Endothelial cell of umbilical vein (primary cell): ENCODE measurements around the gene NSG2.

Experiments used
- EZH2 ChIP-seq: IDR thresholded peaks from 2 replicates; pipeline ENCODE4 v1.6.1; 2012; ENCODE audit warnings: borderline replicate concordance, low read depth, mild to moderate bottlenecking, moderate library complexity, low read length, inconsistent platforms; ENCODE audit not compliant: severe bottlenecking
- FOS ChIP-seq: IDR thresholded peaks from 2 replicates; pipeline ENCODE4 v1.6.1; 2011; ENCODE audit warnings: mild to moderate bottlenecking, low read length, moderate library complexity, borderline replicate concordance; ENCODE audit not compliant: insufficient read depth
- JUN ChIP-seq: IDR thresholded peaks from 2 replicates; pipeline ENCODE4 v1.6.1; 2011; ENCODE audit warnings: borderline replicate concordance, low read depth; ENCODE audit not compliant: insufficient read length, insufficient read depth
- MYC ChIP-seq: IDR thresholded peaks from one replicate; pipeline ENCODE4 v1.6.1; 2011; ENCODE audit warnings: mild to moderate bottlenecking, low read depth, low read length
- POLR2A ChIP-seq: IDR thresholded peaks from 2 replicates; pipeline ENCODE4 v1.6.1; 2012; ENCODE audit warnings: low read depth, mild to moderate bottlenecking, control low read depth, low read length
- POLR2AphosphoS5 ChIP-seq: IDR thresholded peaks from 2 replicates; pipeline ENCODE4 v1.6.1; 2012; ENCODE audit warnings: low read depth, mild to moderate bottlenecking, control low read depth, low read length, moderate library complexity; ENCODE audit not compliant: insufficient read depth
- TF ChIP-seq, protein P1 (sequence below), 2 donors: IDR thresholded peaks; 1 replicate in 1 of 2; 2 replicates in 1 of 2; pipeline ENCODE4 v1.5.1; 2011; ENCODE audit warnings: low read length in 2 of 2, mild to moderate bottlenecking in 2 of 2, moderate library complexity in 2 of 2, control low read depth in 1 of 2, inconsistent platforms in 1 of 2, low read depth in 1 of 2; ENCODE audit not compliant: insufficient read depth in 1 of 2; ENCODE audit errors: extremely low read depth in 1 of 2

DNA sequence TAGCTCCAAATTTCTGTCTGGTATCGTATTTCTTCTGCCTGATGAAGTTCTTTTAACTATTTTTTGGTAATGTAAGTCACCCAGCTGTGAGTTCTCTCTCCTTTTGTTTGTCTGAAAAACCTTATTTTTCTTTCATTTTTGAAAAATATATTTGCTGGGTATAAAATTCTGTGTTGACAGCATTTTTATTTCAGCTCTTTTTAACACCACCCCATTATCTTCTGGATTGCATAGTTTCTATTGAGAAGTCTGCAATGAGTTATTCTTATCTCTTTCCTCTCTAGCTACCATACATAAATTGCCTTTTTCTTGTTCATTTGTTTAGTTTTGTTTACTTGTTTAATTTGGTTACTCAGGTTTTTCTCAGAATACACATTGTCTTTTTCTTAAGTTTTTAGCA lies 109.1 kb downstream of the NSG2 start:
- no peak for TF ChIP-seq JUN
- TF ChIP-seq, protein P1, sequence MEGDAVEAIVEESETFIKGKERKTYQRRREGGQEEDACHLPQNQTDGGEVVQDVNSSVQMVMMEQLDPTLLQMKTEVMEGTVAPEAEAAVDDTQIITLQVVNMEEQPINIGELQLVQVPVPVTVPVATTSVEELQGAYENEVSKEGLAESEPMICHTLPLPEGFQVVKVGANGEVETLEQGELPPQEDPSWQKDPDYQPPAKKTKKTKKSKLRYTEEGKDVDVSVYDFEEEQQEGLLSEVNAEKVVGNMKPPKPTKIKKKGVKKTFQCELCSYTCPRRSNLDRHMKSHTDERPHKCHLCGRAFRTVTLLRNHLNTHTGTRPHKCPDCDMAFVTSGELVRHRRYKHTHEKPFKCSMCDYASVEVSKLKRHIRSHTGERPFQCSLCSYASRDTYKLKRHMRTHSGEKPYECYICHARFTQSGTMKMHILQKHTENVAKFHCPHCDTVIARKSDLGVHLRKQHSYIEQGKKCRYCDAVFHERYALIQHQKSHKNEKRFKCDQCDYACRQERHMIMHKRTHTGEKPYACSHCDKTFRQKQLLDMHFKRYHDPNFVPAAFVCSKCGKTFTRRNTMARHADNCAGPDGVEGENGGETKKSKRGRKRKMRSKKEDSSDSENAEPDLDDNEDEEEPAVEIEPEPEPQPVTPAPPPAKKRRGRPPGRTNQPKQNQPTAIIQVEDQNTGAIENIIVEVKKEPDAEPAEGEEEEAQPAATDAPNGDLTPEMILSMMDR (IDR thresholded peaks at IDR 0.05; ENCODE audit: extremely low read depth in 1 of 2, insufficient read depth in 1 of 2, low read depth in 1 of 2, low read length in 2 of 2) = no peak
- TF ChIP-seq MYC = no peak
- no peak for TF ChIP-seq POLR2A
- no peak for TF ChIP-seq EZH2
- TF ChIP-seq FOS = no peak
- TF ChIP-seq POLR2AphosphoS5 = no peak
